Nephron progenitor cell (in vitro differentiated cells): ENCODE measurements around the gene GTF3C5.

ENCODE experiments used
- DNase-seq: peaks from one replicate; pipeline ENCODE4 v3.0.0; 2021
- H3K27ac Mint-ChIP-seq: 2 replicates; pipeline ENCODE4 v1.8.0; 2021; ENCODE audit warnings: mild to moderate bottlenecking, moderate library complexity, mixed read lengths
- H3K27me3 Mint-ChIP-seq: 2 replicates; pipeline ENCODE4 v1.8.0; 2021; ENCODE audit warnings: mild to moderate bottlenecking, low read depth, mixed read lengths; ENCODE audit not compliant: poor library complexity
- H3K36me3 Mint-ChIP-seq: 2 replicates; pipeline ENCODE4 v1.8.0; 2021; ENCODE audit warnings: low read depth, mixed read lengths
- H3K4me1 Mint-ChIP-seq: 2 replicates; pipeline ENCODE4 v1.8.0; 2021; ENCODE audit warnings: mixed read lengths
- H3K4me3 Mint-ChIP-seq: 2 replicates; pipeline ENCODE4 v1.8.0; 2021; ENCODE audit warnings: mild to moderate bottlenecking, moderate library complexity, mixed read lengths
- H3K9me3 Mint-ChIP-seq: 2 replicates; pipeline ENCODE4 v1.8.0; 2021; ENCODE audit warnings: mild to moderate bottlenecking, moderate library complexity, mixed read lengths
- TF ChIP-seq, protein P1 (sequence below): fragments of 200-600 bp; sonication (generic); IDR thresholded peaks from 2 replicates; pipeline ENCODE4 v1.5.0; 2021; ENCODE audit warnings: antibody characterized with exemption

Gene GTF3C5

DNA sequence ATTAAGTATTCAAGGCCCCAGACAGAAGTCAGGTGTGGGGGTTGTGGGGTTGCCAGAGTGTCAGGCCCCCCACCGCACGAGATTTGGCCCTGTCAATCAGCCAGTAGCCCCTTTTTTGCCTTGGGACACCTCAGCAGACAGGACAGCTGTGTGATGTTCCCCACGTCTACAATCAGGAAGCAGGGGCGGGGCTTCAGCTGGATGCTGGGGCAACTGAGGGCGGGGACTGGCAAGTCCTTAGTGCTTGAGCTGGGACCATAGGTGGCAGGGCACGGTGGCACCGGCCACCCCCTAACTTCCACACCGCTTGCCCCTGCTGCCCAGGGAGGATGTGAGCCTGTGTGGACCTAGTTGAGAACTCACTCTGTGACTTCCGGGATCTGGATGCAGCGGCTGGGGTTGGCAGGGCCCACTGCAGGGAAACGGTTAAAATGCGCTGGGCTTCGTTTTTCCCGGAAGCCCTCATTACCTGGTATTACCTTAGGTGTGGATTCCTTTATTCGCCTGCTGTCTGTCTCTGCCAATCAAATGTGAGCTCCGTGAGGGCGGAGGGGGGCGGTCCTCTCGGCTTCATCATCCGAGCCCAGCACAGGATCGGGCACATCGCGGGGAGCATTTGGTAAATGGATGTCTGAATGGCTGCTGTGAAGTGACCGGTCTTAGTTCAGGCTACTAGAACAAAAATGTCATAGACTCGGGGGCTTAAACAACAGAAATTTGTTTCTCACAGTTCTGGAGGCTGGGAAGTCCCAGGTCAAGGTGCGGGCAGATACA, 7.5 kb upstream of the GTF3C5 start:
- Mint-ChIP-seq H3K9me3 (peaks cover 8% of the 10 kb centered on the region), H3K4me1 (peaks cover 13% of the 10 kb centered on the region), H3K36me3 (no peaks in the 10 kb centered on the region), H3K4me3 (no peak overlapping the region), H3K27ac (no peak overlapping the region), H3K27me3 (peaks cover 43% of the 10 kb centered on the region)
- DNase-seq, result no peak
- TF ChIP-seq, protein P1, sequence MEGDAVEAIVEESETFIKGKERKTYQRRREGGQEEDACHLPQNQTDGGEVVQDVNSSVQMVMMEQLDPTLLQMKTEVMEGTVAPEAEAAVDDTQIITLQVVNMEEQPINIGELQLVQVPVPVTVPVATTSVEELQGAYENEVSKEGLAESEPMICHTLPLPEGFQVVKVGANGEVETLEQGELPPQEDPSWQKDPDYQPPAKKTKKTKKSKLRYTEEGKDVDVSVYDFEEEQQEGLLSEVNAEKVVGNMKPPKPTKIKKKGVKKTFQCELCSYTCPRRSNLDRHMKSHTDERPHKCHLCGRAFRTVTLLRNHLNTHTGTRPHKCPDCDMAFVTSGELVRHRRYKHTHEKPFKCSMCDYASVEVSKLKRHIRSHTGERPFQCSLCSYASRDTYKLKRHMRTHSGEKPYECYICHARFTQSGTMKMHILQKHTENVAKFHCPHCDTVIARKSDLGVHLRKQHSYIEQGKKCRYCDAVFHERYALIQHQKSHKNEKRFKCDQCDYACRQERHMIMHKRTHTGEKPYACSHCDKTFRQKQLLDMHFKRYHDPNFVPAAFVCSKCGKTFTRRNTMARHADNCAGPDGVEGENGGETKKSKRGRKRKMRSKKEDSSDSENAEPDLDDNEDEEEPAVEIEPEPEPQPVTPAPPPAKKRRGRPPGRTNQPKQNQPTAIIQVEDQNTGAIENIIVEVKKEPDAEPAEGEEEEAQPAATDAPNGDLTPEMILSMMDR, result no peak

DNA sequence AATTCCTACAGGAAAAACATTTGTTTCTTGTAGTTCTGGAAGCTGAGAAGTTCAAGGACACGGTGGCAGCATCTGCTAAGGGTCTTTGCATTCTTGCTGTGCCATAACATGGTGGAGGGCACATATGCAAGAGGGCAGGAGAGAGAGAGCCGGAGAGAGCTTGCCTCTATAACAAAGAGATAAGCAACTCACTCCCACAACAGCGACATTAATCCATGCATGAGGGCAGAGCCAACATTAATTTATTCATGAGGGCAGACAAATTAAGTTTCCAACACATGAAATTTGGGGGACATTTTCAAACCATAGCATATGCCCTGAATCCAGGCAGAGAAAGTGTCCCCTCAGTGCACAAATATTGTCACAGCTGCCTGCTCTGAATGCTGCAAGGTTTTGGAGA, 4.4 kb upstream of the GTF3C5 start:
- Mint-ChIP-seq H3K27me3 (peaks cover 34% of the 10 kb centered on the region), H3K9me3 (peaks cover 8% of the 10 kb centered on the region), H3K27ac (no peak overlapping the region), H3K4me1 (peaks cover 27% of the 10 kb centered on the region), H3K4me3 (no peak overlapping the region), H3K36me3 (peaks cover under 1% of the 10 kb centered on the region)
- no peak for DNase-seq
- TF ChIP-seq, protein P1, result no peak

DNA sequence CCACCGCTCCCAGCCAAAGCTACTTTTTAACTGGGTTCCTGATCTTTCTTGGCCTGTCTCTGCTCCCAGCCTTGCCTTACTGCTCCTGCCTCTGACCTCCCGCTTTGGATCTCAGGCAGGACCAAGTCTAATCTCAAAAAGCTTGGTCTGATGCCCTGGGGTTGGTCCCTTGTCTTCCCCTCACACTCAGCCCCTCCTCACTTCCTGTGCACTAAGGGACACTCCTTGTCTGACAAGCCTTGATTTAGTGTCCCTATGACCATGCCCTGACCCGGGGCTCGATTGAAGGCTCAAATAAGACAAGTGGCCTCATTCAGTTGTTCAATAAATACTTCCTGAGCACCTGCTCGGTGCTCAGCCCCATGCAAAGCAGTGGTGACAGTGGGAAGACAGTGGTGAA, 3.7 kb upstream of the GTF3C5 start:
- TF ChIP-seq, protein P1, result no peak
- peaks cover 34% of the 10 kb centered on the region for H3K4me1 Mint-ChIP-seq
- H3K4me3 Mint-ChIP-seq, result no peak overlapping the region

DNA sequence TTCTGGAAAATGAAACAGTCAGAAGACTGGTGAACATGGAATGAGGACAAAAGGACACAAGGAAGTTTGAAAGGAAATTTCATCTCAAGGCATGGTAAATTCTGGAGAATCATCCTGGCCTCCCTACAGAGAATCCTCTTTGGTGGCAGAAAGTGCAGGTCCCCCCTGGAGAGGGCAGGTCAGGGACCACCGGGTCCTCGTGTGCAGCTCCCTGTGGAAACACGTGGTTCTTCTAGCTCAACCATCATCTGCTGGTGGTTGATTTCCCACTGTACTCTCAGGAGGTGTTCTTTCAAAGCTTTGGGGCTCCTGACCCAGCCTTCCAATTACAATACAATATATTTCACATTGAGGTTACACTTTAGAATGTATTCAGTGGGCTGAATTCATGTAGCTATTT, 2.6 kb upstream of the GTF3C5 start:
- no peak overlapping the region for H3K27ac Mint-ChIP-seq
- H3K36me3 Mint-ChIP-seq, result peaks cover 18% of the 10 kb centered on the region
- peaks cover 31% of the 10 kb centered on the region for H3K27me3 Mint-ChIP-seq
- H3K4me1 Mint-ChIP-seq, result peaks cover 44% of the 10 kb centered on the region
- DNase-seq, result no peak
- peaks cover 16% of the 10 kb centered on the region for H3K9me3 Mint-ChIP-seq
- TF ChIP-seq, protein P1, result no peak
- H3K4me3 Mint-ChIP-seq, result peak overlapping the region; percentile 96

More for the DNA sequence above, 3.7 kb upstream of the GTF3C5 start:
- peaks cover 36% of the 10 kb centered on the region for H3K27me3 Mint-ChIP-seq
- H3K36me3 Mint-ChIP-seq, result peaks cover 7% of the 10 kb centered on the region
- H3K27ac Mint-ChIP-seq, result no peak overlapping the region
- peaks cover 12% of the 10 kb centered on the region for H3K9me3 Mint-ChIP-seq
- DNase-seq, result no peak

DNA sequence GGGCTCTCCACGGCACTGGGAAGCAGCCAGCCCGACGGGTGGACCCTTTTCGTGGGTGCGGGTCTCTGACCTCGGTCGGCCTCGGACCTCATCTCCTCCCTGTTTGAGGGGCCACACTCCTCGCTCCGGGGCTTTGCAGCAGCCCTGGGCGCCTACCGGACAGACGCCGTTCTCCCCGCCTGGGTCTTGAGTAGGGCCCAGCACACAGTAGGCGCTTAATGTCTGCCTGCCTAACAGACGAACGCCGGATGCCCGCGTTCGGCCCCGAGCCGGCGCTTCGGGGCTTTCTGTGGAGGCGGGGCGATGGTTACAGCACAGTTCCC, 842 bp upstream of the GTF3C5 start:
- TF ChIP-seq, protein P1, result no peak
- Mint-ChIP-seq H3K4me3 (peak overlapping the region; percentile 96), H3K27ac (peak overlapping the region; percentile 99), H3K9me3 (peaks cover 22% of the 10 kb centered on the region), H3K36me3 (peaks cover 35% of the 10 kb centered on the region), H3K4me1 (peaks cover 49% of the 10 kb centered on the region), H3K27me3 (peaks cover 25% of the 10 kb centered on the region)
- DNase-seq, result no peak

DNA sequence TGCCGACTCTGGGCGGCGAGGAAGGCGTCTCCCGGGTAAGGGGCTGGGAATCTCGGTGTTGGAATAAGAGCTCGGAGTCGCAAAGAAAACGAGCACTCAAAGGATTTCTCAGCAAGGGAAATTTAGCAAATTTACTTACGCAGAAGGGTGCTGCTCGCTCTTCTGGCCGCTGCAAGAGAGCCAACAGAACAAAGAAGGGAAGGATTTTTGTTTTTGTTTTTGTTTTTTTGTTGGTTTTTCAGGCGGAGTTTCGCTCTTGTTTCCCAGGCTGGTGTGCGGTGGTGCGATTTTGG, 279 bp downstream of the GTF3C5 start:
- Mint-ChIP-seq H3K4me1 (peaks cover 49% of the 10 kb centered on the region), H3K27ac (peak overlapping the region; percentile 99), H3K27me3 (peaks cover 23% of the 10 kb centered on the region), H3K36me3 (peaks cover 47% of the 10 kb centered on the region), H3K9me3 (peaks cover 17% of the 10 kb centered on the region), H3K4me3 (peak overlapping the region; percentile 96)
- TF ChIP-seq, protein P1, result no peak
- no peak for DNase-seq
